ENCODE measurements around the gene MLF1.

Gene MLF1

GRCh38 chr3:158644345-158644908 is 73.4 kb downstream of the MLF1 start, which contains the start of gene GFM1 (continued):
- TF ChIP-seq ZNF48 (tag by site-specific recombination; IDR thresholded peaks at IDR 0.05) (no peak), ZNF585B (tag by site-specific recombination; IDR thresholded peaks at IDR 0.05) (no peak), ZNF501 (tag by site-specific recombination; IDR thresholded peaks at IDR 0.05) (peak; percentile 87), ZNF707 (tag by site-specific recombination; IDR thresholded peaks at IDR 0.05) (no peak), ZNF146 (tag by site-specific recombination; IDR thresholded peaks at IDR 0.05) (0 out of 2 replicates have a peak, but pooled peaks have one; percentile 15), ZNF639 (tag by site-specific recombination; IDR thresholded peaks at IDR 0.05) (peak; percentile 67; the same call in 1 of the 2 replicates), FEZF1 (tag by site-specific recombination; IDR thresholded peaks at IDR 0.05) (peak; percentile 54), ZNF677 (tag by site-specific recombination; IDR thresholded peaks at IDR 0.05) (no peak), ZFP41 (tag by site-specific recombination; IDR thresholded peaks at IDR 0.05; ENCODE audit: borderline replicate concordance) (no peak), ZNF654 (tag by site-specific recombination; IDR thresholded peaks at IDR 0.05; ENCODE audit: low read depth) (no peak; the same call in 1 of the 2 replicates), GLIS1 (tag by site-specific recombination; IDR thresholded peaks at IDR 0.05) (peak; percentile 36; the same call in 1 of the 2 replicates), ZBTB10 (tag by site-specific recombination; IDR thresholded peaks at IDR 0.05) (no peak), MEIS1 (CRISPR knock-in tag; IDR thresholded peaks at IDR 0.05; ENCODE audit: borderline replicate concordance) (no peak), ZNF626 (tag by site-specific recombination; IDR thresholded peaks at IDR 0.05) (no peak), ZFP3 (tag by site-specific recombination; IDR thresholded peaks at IDR 0.05; ENCODE audit: low read depth) (no peak), ZNF335 (tag by site-specific recombination; conservative IDR thresholded peaks at IDR 0.05) (peak; percentile 81), GLI2 (tag by site-specific recombination; IDR thresholded peaks at IDR 0.05; ENCODE audit: borderline replicate concordance, low read depth) (no peak), ZNF37A (tag by site-specific recombination; IDR thresholded peaks at IDR 0.05) (no peak), PBX3 (CRISPR knock-in tag; IDR thresholded peaks at IDR 0.05) (no peak), ZNF426 (tag by site-specific recombination; IDR thresholded peaks at IDR 0.05) (no peak), ZNF664 (tag by site-specific recombination; IDR thresholded peaks at IDR 0.05) (0 out of 2 replicates have a peak, but pooled peaks have one; percentile 20), ZNF558 (tag by site-specific recombination; IDR thresholded peaks at IDR 0.05) (peak; percentile 56; the same call in 1 of the 2 replicates), OSR2 (tag by site-specific recombination; IDR thresholded peaks at IDR 0.05) (0 out of 2 replicates have a peak, but pooled peaks have one; percentile 23), ZNF391 (tag by site-specific recombination; IDR thresholded peaks at IDR 0.05; ENCODE audit: borderline replicate concordance, low read depth) (0 out of 2 replicates have a peak, but pooled peaks have one; percentile 65)
- TF ChIP-seq, protein P1, sequence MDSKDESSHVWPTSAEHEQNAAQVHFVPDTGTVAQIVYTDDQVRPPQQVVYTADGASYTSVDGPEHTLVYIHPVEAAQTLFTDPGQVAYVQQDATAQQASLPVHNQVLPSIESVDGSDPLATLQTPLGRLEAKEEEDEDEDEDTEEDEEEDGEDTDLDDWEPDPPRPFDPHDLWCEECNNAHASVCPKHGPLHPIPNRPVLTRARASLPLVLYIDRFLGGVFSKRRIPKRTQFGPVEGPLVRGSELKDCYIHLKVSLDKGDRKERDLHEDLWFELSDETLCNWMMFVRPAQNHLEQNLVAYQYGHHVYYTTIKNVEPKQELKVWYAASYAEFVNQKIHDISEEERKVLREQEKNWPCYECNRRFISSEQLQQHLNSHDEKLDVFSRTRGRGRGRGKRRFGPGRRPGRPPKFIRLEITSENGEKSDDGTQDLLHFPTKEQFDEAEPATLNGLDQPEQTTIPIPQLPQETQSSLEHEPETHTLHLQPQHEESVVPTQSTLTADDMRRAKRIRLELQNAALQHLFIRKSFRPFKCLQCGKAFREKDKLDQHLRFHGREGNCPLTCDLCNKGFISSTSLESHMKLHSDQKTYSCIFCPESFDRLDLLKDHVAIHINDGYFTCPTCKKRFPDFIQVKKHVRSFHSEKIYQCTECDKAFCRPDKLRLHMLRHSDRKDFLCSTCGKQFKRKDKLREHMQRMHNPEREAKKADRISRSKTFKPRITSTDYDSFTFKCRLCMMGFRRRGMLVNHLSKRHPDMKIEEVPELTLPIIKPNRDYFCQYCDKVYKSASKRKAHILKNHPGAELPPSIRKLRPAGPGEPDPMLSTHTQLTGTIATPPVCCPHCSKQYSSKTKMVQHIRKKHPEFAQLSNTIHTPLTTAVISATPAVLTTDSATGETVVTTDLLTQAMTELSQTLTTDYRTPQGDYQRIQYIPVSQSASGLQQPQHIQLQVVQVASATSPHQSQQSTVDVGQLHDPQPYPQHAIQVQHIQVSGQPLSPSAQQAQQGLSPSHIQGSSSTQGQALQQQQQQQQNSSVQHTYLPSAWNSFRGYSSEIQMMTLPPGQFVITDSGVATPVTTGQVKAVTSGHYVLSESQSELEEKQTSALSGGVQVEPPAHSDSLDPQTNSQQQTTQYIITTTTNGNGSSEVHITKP (tag by site-specific recombination; IDR thresholded peaks at IDR 0.05) = peak; percentile 55
- TF ChIP-seq, protein P2, sequence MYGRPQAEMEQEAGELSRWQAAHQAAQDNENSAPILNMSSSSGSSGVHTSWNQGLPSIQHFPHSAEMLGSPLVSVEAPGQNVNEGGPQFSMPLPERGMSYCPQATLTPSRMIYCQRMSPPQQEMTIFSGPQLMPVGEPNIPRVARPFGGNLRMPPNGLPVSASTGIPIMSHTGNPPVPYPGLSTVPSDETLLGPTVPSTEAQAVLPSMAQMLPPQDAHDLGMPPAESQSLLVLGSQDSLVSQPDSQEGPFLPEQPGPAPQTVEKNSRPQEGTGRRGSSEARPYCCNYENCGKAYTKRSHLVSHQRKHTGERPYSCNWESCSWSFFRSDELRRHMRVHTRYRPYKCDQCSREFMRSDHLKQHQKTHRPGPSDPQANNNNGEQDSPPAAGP (tag by site-specific recombination; IDR thresholded peaks at IDR 0.05) = peak; percentile 66; the same call in 1 of the 2 replicates
- TF ChIP-seq, protein P3, sequence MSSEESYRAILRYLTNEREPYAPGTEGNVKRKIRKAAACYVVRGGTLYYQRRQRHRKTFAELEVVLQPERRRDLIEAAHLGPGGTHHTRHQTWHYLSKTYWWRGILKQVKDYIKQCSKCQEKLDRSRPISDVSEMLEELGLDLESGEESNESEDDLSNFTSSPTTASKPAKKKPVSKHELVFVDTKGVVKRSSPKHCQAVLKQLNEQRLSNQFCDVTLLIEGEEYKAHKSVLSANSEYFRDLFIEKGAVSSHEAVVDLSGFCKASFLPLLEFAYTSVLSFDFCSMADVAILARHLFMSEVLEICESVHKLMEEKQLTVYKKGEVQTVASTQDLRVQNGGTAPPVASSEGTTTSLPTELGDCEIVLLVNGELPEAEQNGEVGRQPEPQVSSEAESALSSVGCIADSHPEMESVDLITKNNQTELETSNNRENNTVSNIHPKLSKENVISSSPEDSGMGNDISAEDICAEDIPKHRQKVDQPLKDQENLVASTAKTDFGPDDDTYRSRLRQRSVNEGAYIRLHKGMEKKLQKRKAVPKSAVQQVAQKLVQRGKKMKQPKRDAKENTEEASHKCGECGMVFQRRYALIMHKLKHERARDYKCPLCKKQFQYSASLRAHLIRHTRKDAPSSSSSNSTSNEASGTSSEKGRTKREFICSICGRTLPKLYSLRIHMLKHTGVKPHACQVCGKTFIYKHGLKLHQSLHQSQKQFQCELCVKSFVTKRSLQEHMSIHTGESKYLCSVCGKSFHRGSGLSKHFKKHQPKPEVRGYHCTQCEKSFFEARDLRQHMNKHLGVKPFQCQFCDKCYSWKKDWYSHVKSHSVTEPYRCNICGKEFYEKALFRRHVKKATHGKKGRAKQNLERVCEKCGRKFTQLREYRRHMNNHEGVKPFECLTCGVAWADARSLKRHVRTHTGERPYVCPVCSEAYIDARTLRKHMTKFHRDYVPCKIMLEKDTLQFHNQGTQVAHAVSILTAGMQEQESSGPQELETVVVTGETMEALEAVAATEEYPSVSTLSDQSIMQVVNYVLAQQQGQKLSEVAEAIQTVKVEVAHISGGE (tag by site-specific recombination; conservative IDR thresholded peaks at IDR 0.05; ENCODE audit: low read depth) = peak; percentile 97

All from HEK293 (cell line).